Muscle layer of colon (tissue), 2 donors: Measurements from ENCODE around the gene ZNF575.

Experiments
- H3K27ac ChIP-seq: one replicate; pipeline ENCODE4 v1.7.0; 2013; ENCODE audit warnings: low read depth, mild to moderate bottlenecking, low read length, moderate library complexity
- H3K27me3 ChIP-seq, 2 donors: one replicate each; pipeline ENCODE4 v1.7.0; 2013; ENCODE audit warnings: low read length in 2 of 2, mild to moderate bottlenecking in 2 of 2; ENCODE audit not compliant: insufficient read depth in 2 of 2, control insufficient read depth in 1 of 2
- H3K36me3 ChIP-seq: one replicate; pipeline ENCODE4 v1.7.0; 2013; ENCODE audit warnings: mild to moderate bottlenecking, low read length; ENCODE audit not compliant: insufficient read depth
- H3K4me1 ChIP-seq: one replicate; pipeline ENCODE4 v1.7.0; 2013; ENCODE audit warnings: mild to moderate bottlenecking, low read length; ENCODE audit not compliant: insufficient read depth
- H3K4me3 ChIP-seq, 2 donors: one replicate each; pipeline ENCODE4 v1.7.0; 2013; ENCODE audit warnings: low read length in 2 of 2, low read depth in 1 of 2, mild to moderate bottlenecking in 1 of 2, moderate library complexity in 1 of 2
- H3K9ac ChIP-seq: one replicate; pipeline ENCODE4 v1.7.0; 2013; ENCODE audit warnings: low read length
- H3K9me3 ChIP-seq: one replicate; pipeline ENCODE4 v1.7.0; 2013; ENCODE audit warnings: mild to moderate bottlenecking, low read length
- donor health status: abdominal sarcoma.
- donor health status: Adenocarcinoma of cecum.

ZNF575 gene

GRCh38 chr19:43548706-43549105, 15.7 kb downstream of the ZNF575 start:
- Histone ChIP-seq H3K36me3 (peaks cover 55% of the 10 kb centered on the region), H3K9ac (no peak overlapping the region), H3K4me1 (no peaks in the 10 kb centered on the region)

DNA sequence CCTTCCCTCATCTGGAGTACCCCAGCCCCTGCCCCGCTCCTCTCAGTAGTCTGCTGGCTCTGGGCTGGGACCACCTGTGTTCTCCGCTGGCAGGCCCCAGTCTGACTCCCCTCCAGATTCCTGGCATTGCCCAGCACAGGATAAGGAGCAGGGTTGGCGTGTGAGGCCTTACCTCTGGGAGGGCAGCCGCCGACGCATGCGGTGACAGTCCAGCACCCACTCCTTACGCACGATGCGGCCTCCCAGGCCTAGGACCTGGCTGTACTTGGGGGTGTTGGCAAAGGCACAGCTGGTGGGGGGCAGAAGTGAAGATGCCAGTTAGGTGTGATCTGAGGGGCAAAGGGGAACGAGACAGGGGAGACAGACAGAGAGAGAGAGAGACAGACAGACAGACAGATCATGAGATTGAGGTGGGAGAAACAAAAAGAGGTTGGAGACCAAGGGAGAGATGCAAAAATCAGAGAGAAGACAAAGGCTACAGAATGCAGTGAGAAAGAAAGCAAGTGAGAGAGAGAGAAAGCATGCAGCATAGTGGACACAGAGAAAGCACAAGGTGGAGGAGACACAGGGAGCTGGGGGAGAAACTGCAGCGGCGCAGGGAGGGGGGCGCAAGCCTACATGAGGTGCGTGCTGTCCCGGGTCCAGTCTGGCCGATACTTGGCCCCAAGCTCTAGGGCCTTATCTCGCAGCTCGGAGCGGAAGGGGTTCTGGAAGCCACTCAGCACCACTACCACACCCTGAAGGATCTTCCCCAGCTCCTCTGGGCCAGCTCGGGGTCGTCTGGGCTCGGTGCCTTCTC, 18.6 kb downstream of the ZNF575 start:
- no peak overlapping the region for H3K9ac ChIP-seq
- H3K27ac ChIP-seq = no peak overlapping the region
- no peaks in the 10 kb centered on the region for H3K4me1 ChIP-seq
- H3K9me3 ChIP-seq = no peaks in the 10 kb centered on the region
- H3K36me3 ChIP-seq = peaks cover 53% of the 10 kb centered on the region
- no peaks in the 10 kb centered on the region for H3K27me3 ChIP-seq
- no peak overlapping the region for H3K4me3 ChIP-seq

More at GRCh38 chr19:43548706-43549105, 15.7 kb downstream of the ZNF575 start:
- Histone ChIP-seq H3K27ac (no peak overlapping the region), H3K9me3 (no peaks in the 10 kb centered on the region), H3K4me3 (no peak overlapping the region), H3K27me3 (no peaks in the 10 kb centered on the region)

DNA sequence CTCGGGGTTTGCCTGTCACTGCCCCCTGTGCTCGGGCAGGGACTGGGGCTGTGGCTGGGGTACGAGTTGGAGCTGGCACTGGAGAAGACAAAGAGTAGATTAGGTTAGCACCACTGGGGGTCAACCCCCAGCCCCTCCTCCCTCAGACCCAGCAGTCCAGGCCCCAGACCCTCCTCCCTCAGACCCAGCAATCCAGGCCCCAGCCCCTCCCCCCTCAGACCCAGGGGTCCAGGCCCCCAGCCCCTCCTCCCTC, 19.1 kb downstream of the ZNF575 start:
- Histone ChIP-seq H3K36me3 (peaks cover 53% of the 10 kb centered on the region), H3K27ac (no peak overlapping the region), H3K9ac (no peak overlapping the region), H3K4me1 (no peaks in the 10 kb centered on the region), H3K9me3 (no peaks in the 10 kb centered on the region), H3K4me3 (no peak overlapping the region), H3K27me3 (no peaks in the 10 kb centered on the region)

- no peak overlapping the region for H3K9ac ChIP-seq
- peaks cover 56% of the 10 kb centered on the region for H3K36me3 ChIP-seq
- no peaks in the 10 kb centered on the region for H3K4me1 ChIP-seq
- H3K9me3 ChIP-seq = no peaks in the 10 kb centered on the region
- H3K27ac ChIP-seq = no peak overlapping the region
- H3K27me3 ChIP-seq = no peaks in the 10 kb centered on the region
- no peak overlapping the region for H3K4me3 ChIP-seq
Measured at GRCh38 chr19:43552616-43553015, 19.6 kb downstream of the ZNF575 start.

- H3K36me3 ChIP-seq = peaks cover 55% of the 10 kb centered on the region
- no peaks in the 10 kb centered on the region for H3K4me1 ChIP-seq
- no peak overlapping the region for H3K27ac ChIP-seq
- no peak overlapping the region for H3K9ac ChIP-seq
- no peaks in the 10 kb centered on the region for H3K27me3 ChIP-seq
- no peak overlapping the region for H3K4me3 ChIP-seq
- no peaks in the 10 kb centered on the region for H3K9me3 ChIP-seq
Measured at GRCh38 chr19:43553656-43554055, 20.7 kb downstream of the ZNF575 start.

DNA sequence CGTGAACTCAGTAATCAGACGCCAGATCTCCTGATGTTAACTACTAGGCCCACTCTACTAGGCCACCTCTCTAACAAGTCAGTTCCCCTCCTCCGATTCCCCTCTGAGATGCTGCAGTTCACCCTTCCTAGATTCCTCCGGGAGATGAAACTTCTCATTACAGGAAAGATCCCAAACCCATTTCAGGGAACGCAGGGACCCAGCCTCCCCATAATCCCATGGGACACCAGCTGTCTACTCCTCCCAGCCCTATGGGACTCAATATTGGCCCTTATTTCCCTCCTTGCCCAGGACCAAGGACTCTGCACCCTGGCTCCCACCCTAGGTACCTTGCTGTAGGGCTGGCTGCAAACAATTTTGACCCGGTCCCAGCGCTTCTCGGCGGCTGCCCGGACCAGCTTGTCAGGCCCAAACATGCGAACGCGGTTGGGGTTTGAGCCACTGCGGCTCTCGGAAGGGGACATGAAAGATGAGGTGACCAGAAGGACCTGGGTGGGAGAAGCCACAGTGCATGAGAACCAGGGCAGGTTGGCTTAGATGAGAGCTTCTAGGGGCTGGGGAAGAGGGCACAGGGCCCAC, 21.4 kb downstream of the ZNF575 start:
- Histone ChIP-seq H3K36me3 (peaks cover 51% of the 10 kb centered on the region), H3K27me3 (no peaks in the 10 kb centered on the region), H3K4me1 (no peaks in the 10 kb centered on the region), H3K9ac (no peak overlapping the region), H3K27ac (no peak overlapping the region), H3K9me3 (no peaks in the 10 kb centered on the region), H3K4me3 (no peak overlapping the region)

GRCh38 chr19:43555185-43555770, 22.3 kb downstream of the ZNF575 start:
- Histone ChIP-seq H3K9ac (no peak overlapping the region), H3K27ac (no peak overlapping the region), H3K27me3 (no peaks in the 10 kb centered on the region), H3K4me1 (no peaks in the 10 kb centered on the region), H3K9me3 (no peaks in the 10 kb centered on the region), H3K36me3 (peaks cover 45% of the 10 kb centered on the region), H3K4me3 (no peak overlapping the region)

DNA sequence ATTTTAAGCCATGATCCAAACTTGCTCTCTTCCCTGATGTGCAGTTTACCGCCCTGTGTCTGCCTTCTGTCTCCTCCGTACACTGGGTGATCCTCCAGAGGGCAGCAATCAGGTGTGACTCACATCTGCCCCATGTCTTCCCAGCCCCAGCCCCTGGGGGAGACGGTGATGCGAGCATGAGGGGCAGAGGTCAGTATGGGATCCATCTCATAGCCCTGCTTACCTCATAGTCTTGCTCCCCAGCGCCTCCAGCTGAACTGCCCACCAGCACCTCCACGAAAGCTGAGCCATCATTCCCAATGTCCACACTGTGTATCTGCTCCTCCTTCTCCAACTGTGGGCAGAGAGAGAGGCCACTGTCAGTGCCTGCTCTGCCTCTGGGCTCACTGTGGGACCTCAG, 27.7 kb downstream of the ZNF575 start:
- Histone ChIP-seq H3K27me3 (no peaks in the 10 kb centered on the region), H3K27ac (no peak overlapping the region), H3K9me3 (no peaks in the 10 kb centered on the region), H3K36me3 (peaks cover 4% of the 10 kb centered on the region), H3K4me3 (no peak overlapping the region), H3K4me1 (peaks cover 16% of the 10 kb centered on the region), H3K9ac (no peak overlapping the region)

DNA sequence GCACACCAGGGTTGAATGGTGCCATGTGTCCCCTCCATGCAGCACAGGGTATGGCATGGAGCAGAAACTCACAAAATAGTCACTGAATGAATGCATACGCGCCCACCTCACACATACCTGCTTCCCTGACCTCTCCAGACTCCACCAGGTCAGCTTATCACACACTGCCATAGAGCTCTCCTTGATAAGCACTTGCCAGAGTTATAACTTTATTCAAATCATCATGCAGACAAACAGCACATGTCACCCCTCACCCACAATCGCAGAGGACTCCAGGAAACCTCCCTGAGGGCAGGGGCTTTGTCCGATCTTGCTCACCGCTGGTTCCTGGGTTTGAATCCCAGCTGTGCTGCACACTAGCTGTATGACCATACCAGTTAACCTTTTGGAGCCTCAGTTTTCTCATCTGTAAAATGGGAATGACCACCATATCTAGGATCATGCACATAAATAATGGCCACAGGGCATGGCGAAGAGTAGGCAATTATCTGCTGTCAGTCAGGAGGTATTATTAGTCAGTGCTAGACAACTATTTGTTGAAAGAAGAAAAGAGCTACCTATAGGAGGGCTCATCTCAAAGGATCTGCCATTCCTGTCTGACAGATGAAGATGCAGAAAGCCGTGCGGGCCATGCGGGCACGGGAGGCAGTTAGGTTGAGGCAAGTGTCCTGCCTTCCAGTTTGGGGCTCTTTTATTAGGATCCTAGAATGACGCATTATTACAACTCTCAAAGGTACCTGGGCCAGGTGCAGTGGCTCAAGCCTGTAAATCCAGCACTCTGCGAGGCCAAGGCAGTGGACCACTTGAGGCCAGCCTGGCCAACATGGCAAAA, 28.4 kb downstream of the ZNF575 start:
- H3K4me1 ChIP-seq = peaks cover 16% of the 10 kb centered on the region
- no peak overlapping the region for H3K4me3 ChIP-seq
- H3K27me3 ChIP-seq = no peaks in the 10 kb centered on the region
- H3K36me3 ChIP-seq = peaks cover 4% of the 10 kb centered on the region
- H3K9me3 ChIP-seq = no peaks in the 10 kb centered on the region
- H3K27ac ChIP-seq = no peak overlapping the region
- no peak overlapping the region for H3K9ac ChIP-seq

- no peaks in the 10 kb centered on the region for H3K27me3 ChIP-seq
- H3K9me3 ChIP-seq = no peaks in the 10 kb centered on the region
- peaks cover 16% of the 10 kb centered on the region for H3K4me1 ChIP-seq
- H3K9ac ChIP-seq = no peak overlapping the region
- peaks cover 2% of the 10 kb centered on the region for H3K36me3 ChIP-seq
- H3K4me3 ChIP-seq = no peak overlapping the region
- H3K27ac ChIP-seq = no peak overlapping the region
Measured at GRCh38 chr19:43562226-43562697, 29.3 kb downstream of the ZNF575 start.

- no peak overlapping the region for H3K4me3 ChIP-seq
- H3K9ac ChIP-seq = no peak overlapping the region
Measured at GRCh38 chr19:43562698-43563241, 29.8 kb downstream of the ZNF575 start.

More at GRCh38 chr19:43562698-43563241, 29.8 kb downstream of the ZNF575 start:
- Histone ChIP-seq H3K36me3 (no peaks in the 10 kb centered on the region), H3K4me1 (peaks cover 16% of the 10 kb centered on the region), H3K27me3 (no peaks in the 10 kb centered on the region), H3K27ac (no peak overlapping the region), H3K9me3 (no peaks in the 10 kb centered on the region)
